Vagina (tissue), 2 donors: ENCODE data around the gene LRRC7.

Experiments
- POLR2A ChIP-seq, 2 donors: fragments of 450-650 bp; IDR thresholded peaks; one replicate each; pipeline ENCODE4 v1.6.1; 2017; ENCODE audit warnings: antibody characterized with exemption in 2 of 2, mild to moderate bottlenecking in 2 of 2, moderate library complexity in 2 of 2
- TF ChIP-seq, protein P1 (sequence below), 3 experiments: fragments of 450-650 bp in 2 of 3; fragments of 200-600 bp in 1 of 3; sonication (generic) in 1 of 3; IDR thresholded peaks; one replicate each; pipeline ENCODE4 v1.5.1; 2017 to 2019; ENCODE audit warnings: antibody characterized with exemption in 3 of 3, mild to moderate bottlenecking in 2 of 3, moderate library complexity in 2 of 3

DNA sequence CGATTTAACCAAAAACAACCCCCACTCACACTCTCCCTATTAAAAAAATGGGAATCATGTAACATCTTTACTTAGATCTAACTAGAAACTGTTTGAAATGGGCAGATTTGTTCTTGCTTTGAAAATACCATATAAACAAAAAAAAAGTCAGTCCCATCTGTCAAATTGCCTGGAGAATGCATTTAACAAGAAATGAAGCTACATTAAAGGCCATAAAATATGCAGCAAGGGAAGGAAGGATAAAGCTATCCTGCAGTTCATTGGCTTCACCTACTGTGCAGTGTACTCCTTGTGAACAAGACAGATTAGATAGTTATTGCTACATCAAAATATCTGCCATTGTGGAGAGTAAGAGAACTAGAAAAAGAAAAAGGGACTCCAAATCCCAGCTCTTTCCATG, 160.5 kb downstream of the LRRC7 start:
- TF ChIP-seq, protein P1, sequence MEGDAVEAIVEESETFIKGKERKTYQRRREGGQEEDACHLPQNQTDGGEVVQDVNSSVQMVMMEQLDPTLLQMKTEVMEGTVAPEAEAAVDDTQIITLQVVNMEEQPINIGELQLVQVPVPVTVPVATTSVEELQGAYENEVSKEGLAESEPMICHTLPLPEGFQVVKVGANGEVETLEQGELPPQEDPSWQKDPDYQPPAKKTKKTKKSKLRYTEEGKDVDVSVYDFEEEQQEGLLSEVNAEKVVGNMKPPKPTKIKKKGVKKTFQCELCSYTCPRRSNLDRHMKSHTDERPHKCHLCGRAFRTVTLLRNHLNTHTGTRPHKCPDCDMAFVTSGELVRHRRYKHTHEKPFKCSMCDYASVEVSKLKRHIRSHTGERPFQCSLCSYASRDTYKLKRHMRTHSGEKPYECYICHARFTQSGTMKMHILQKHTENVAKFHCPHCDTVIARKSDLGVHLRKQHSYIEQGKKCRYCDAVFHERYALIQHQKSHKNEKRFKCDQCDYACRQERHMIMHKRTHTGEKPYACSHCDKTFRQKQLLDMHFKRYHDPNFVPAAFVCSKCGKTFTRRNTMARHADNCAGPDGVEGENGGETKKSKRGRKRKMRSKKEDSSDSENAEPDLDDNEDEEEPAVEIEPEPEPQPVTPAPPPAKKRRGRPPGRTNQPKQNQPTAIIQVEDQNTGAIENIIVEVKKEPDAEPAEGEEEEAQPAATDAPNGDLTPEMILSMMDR (IDR thresholded peaks at IDR 0.05), result no peak
- no peak for TF ChIP-seq POLR2A (IDR thresholded peaks at IDR 0.05)
